ENCODE data around the gene RBM10. TPM values are rescaled to one million over a fixed set of nuclear protein-coding genes. Genes with fewer than 3 reads are reported as not detected.
A peak's percentile ranks its signal among the peaks of the same experiment; 100 is the strongest.

Gene RBM10
- total RNA-seq, 4 donors from 2014 or later, result 24.3 to 27.0 (median 25.4) TPM

- ATAC-seq (ENCODE audit: low FRiP score) (no peak), DNase-seq (ENCODE audit: low spot score) (no peak)
- no peak for TF ChIP-seq CTCF (IDR thresholded peaks at IDR 0.05)
Observed at GRCh38 chrX:47209508-47210238, 64.7 kb downstream of the RBM10 start.

GRCh38 chrX:47210661-47211425 is 65.8 kb downstream of the RBM10 start:
- TF ChIP-seq CTCF (IDR thresholded peaks at IDR 0.05), result no peak
- ATAC-seq (ENCODE audit: low FRiP score) (no peak), DNase-seq (ENCODE audit: low spot score) (no peak)

GRCh38 chrX:47212381-47213293 is 67.6 kb downstream of the RBM10 start:
- DNase-seq (ENCODE audit: low spot score), result peak; percentile 7
- ATAC-seq (ENCODE audit: low FRiP score), result no peak
- no peak for TF ChIP-seq CTCF (IDR thresholded peaks at IDR 0.05)

- TF ChIP-seq CTCF (IDR thresholded peaks at IDR 0.05), result no peak
- ATAC-seq (ENCODE audit: low FRiP score), result no peak
- no peak for DNase-seq (ENCODE audit: low spot score)
Observed at GRCh38 chrX:47214435-47215077, 69.5 kb downstream of the RBM10 start.

GRCh38 chrX:47215291-47215900 is 70.4 kb downstream of the RBM10 start:
- ATAC-seq (ENCODE audit: low FRiP score) (no peak), DNase-seq (ENCODE audit: low spot score) (no peak)
- TF ChIP-seq CTCF (IDR thresholded peaks at IDR 0.05), result no peak

GRCh38 chrX:47216393-47216925 is 71.4 kb downstream of the RBM10 start:
- DNase-seq (ENCODE audit: low spot score), result no peak
- no peak for ATAC-seq (ENCODE audit: low FRiP score)
- no peak for TF ChIP-seq CTCF (IDR thresholded peaks at IDR 0.05)

Data from omental fat pad (tissue), 4 donors.